Activated CD4-positive, alpha-beta T cell treated with anti-CD3 and anti-CD28 coated beads, Interleukin-2, amount 50 U/mL, for 24 hours (primary cell): Measurements from ENCODE around the gene MICAL2.

Experiments used
- DNase-seq, 2 donors: peaks; one replicate each; pipeline ENCODE4 v3.0.0-alpha.2; 2020; ENCODE audit warnings: low read depth in 1 of 2, low spot score in 1 of 2

Gene MICAL2

DNA sequence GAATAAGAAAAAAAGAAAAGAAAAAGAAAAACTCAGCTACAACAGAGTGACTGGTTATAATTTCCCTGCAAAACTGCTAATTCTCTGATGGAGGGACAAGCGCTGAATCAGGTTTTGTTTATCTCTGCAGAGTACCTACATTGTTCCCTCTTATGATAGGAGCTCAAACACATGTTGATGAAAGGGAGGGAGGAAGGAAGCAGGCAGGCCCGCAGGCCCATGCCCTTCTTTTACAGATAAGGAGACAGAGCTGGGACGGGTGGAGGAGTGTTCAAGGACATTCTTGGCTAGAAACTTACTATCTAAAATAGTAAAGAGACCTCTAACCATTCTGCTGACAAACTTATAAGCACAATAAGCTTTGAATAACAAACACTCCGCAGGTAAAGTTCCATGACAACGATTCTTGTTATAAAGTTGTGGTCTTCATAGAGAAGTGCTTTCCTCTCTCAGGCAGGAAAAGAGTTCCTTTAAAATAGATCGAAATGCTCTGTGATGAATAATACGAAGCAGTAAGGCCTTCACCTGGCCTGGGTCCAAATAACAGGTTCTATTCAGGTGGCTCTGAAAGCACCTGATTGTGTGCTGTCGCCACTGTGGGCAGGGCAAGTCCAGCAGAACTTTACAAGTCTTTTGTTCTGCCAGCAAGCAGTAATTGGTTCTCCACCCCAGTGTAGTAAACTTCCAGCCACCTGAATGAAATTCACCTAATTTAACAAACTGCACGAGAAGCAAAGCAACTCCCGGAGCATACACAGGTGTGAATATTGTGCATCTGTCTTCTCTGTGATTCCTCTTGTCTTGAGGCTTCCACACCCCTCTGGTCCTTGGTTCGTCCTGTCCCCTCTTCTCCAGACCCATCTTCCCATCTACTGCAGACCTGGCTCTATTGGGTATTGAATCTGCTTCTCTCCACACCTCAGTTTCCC lies 15.3 kb upstream of the MICAL2 start:
- no peak for DNase-seq

DNA sequence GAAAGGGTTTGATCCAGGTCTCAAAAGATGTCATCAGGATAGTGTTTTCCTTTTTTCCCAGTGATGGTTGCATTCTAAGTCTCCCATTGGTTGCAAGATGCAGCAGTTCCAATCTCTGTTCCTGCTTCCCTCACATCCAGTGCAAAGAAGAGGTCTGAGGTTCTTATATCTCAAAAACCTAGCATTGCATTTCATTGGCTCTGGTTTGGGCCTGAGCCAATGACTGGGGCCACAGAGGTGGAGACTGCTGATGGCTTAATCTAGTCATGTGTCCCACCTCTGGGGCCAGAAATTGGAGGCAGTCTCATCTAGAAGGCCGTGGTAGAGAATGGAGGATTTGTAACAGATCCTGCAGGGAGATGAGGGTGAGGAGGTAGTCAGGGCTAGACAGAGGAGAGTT lies 13.2 kb upstream of the MICAL2 start:
- no peak for DNase-seq

DNA sequence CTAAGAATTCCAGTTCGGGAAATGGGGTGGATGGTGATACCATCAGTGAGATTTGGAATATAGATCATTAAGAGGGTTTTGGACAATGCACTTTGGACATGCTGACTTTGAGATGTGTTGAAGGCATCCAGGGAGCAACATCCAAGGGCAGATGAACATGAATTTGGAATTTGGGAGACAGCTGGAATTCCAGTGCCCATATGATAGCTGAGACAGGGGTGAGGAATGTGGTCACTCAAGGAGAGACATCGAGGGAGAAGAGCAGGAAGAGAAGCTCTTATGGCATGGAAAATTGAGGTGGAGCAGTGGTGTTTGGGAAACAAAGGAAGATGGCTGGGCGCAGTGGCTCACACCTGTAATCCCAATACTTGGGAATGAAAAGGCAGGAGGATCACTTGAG lies 11.8 kb upstream of the MICAL2 start:
- no peak for DNase-seq

GRCh38 chr11:12099132-12099873 lies 11.1 kb upstream of the MICAL2 start:
- no peak for DNase-seq

DNA sequence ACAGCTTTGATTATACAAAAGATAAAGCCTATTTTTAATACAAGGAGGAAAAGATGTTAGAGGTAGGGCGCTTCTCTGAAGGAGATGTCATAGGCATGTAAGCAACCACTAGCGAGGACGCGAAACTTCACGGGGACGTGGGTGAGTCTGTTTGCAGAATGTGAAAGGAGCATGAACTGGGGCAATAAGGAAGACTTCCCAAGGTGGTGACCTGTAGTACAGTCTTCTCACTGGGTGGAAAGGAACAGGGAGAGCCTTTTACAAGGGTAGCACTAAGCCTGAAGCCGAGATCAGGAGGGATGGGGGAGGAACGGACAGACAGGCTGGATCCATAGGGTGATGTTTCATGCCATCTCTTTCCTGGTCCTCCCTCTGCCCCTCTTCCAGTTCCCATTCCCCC lies 10.0 kb upstream of the MICAL2 start:
- no peak for DNase-seq

DNA sequence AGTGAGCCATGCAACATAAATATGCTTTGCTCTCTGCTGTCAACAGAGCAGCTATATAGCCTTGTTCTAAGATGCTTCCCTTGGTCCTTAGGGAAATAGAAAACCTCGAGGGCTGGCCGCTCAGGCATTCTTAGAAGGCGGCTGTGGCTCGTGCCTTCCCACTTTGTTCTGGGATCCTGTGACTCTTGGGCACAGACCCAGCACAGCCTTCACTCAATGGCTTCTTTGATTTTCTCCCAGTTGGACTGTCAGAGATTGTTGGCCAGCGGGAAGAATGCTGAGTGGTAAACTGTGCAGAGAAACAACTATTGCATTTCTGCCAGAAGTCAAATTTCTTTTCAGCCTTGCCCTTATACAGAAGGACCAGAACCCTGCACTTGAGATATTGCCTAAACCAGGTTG lies 9.5 kb upstream of the MICAL2 start:
- DNase-seq: no peak

DNA sequence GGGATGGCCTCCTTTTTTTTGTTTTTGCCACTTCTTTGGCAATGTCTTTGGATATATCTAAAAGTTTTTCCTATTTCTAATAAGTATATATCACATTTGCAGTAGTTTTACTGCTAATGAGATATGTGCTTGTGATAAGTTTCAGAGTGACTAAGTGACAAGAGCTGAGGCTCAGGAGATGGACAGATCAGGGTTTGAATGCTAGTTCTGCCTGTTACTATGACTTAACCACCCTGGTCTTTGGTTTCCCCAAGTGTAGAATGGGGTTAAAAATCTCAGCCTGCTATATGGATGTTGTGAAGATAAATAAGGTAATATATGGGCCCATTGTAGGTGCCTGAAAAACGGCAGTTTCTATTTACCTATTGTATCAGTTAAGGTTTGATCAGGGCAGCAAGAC lies 9.1 kb upstream of the MICAL2 start:
- no peak for DNase-seq

DNA sequence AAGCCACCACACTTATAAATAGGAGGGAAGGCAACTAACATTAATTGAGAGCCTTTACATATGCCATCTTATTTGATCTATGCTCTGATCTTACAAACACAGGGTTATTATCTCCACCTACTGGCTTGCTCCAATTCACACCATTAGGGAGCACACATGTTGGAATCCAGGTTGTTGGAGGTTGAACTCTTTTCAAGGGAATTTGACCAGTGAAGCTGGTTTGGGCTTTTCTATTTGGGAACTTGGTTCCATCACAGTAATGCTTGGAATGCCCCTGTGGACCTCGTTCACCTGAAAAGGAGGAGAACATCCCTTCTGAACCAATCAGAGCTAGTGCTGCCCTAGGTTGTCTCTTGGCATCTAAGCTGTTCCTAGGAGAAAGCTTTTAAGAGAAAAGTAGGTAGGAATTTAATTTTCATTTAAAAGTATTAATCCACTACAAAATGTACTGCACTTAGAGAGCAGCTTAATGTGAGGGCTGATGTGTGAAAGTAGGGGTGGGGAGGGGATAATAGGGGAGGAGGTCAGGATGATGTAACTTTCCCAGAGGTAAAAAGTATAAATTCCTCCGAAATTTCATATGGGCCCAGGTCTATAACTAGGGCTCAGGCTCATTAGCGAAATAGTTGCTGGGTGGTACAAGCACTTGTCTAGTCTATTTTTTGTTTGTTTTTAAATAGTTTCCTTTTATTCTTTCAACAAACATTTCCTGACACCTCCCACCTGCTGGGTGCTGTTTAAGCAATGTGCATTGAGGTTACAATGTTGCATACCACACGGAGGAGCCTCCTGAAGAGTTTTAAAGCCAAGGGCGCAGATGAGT lies 7.6 kb upstream of the MICAL2 start:
- DNase-seq: no peak

GRCh38 chr11:12103411-12104225 lies 6.8 kb upstream of the MICAL2 start:
- DNase-seq: no peak

DNA sequence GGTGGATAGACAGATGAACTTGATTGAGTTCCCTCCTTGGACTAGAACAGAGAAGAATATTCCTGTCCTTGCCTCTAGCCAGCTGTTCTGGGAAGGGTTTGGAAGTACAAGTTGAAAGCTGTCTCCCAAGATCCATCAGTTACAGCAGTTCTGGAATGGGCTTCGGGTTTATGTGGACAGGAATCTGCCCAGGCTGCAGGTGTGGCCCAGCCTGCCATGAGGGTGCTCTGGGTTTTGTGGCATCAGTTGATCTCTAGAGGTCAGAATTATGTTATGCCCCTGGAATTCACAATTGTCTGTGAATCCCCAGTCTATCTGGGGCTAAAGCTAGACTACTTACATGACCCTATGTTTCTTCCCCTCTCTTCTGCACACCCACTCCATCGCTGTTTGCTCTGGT lies 4.9 kb upstream of the MICAL2 start:
- no peak for DNase-seq

DNA sequence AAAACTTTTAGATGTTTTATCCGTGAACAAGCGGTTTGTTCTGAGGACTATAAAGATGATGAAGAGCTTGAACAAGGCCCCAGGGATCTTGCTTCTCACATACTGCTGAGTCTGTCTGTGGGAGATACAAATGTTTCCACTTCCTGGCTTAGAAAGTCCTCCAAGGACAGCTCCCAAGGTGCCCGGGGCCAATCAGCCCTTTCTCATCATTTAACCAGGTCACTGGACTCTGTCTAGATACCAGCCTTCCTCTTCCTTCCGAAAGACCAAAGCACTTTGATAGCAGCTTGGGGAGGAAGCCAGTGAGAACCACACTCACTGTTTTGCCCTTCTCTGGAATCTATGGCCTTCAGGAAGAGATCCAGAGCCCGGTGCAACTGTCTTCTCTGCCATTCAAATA lies 4.3 kb upstream of the MICAL2 start:
- DNase-seq: no peak

- DNase-seq: no peak
Observed at GRCh38 chr11:12106501-12106900, 3.9 kb upstream of the MICAL2 start.

DNA sequence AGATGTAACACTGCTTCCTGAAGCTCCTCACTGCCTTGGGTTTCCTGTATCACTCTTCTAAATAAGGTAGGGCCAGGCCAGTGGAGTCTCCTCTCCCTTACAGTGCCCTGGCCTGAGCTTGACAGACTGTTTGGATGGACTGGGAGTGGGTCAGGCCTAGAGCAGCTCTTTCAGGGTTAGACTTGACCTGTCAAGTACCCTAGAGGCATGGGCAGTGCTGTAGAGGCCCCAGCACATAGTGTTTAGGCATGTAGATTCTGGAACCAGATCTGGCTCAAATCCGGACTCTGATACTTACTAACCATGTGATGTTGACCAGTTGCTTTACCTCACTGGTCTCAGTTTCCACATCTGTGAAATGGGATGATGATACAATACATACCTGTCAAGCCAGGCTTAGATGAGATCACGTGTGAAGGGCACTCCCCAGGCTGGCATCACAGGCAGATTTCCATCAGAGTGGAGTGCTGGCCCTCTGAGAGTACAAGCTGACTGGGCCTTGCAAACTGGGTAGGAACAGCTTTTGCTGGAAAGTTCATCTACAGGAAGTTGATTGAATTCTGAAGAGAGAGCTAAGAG lies 1.4 kb upstream of the MICAL2 start:
- DNase-seq: no peak

DNA sequence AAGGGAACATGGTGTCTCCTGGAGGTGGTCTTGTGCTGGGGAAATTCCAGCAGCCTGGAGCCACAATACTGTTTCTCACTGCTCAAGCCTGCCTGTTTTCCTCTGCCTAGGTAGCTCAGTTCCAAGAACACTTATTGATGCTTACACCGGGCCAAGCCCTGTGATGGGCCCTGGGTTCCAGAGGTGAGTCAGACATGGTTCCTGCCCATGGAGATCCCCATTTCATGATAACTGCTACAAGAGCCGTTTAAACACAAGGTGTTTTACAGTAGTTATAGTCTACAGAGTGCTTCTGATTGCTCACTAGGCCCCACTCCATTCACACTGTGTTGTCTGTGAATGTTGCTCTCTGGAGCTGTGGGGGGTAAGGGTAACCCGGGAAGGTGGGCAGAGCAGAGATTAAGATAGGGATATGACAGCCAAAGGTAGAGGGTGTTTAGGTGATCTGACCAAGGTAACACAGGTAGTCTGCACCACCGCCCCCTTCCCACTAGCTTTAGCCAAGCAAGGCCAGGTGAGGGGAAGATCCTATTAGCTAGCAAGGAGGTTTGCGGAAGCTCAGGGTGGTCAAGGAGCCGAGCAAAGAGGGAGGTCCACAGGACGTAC lies 696 bp upstream of the MICAL2 start:
- DNase-seq: peak in 1 of 2 donors; percentile 9

GRCh38 chr11:12110714-12111548 lies 541 bp downstream of the MICAL2 start:
- DNase-seq: peak; percentile 11

GRCh38 chr11:12111549-12112520 lies 1.4 kb downstream of the MICAL2 start:
- no peak for DNase-seq

DNA sequence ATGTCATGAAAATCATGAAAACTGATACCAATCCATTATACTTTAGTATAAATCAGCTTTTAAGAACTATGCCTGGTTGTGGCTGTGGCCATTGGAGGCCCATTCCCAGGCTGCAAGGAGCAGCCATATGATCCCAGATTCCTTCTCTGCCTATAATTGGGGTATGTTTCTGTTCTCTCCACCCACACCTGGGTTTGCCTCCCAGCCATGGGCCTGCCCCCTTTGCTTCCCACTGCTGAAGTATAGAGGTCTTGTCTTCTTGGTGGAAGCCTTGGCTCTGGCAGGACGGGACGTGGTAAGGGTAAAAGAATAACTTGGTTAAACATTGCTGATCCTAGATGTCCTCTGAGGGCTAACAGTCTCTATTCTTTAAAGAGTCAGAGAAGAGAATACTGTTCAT lies 2.4 kb downstream of the MICAL2 start:
- DNase-seq: no peak

DNA sequence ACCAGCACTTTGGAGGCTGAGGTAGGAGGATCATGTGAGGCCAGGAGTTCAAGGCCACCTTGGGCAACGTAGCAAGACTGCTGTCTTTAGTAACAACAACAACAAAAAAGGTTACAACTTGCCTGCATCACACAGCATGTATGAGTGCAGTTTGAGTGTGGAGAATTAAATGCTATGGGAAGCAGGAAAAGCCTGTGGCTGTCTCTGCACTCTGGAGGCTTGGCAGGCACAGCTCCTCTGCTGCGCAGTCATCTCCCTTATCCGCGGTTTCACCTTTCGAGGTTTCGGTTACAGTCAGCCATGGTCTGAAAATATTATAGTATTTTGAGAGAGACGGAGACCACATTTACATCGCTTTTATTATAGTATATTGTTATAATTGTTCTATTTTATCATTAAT lies 2.9 kb downstream of the MICAL2 start:
- DNase-seq: no peak
